HG02852 (cell line): ENCODE measurements around the gene TXNIP.

Source experiments
- ATAC-seq: cut with Tn5 transposase; IDR thresholded peaks from one replicate; pipeline ENCODE4 v1.9.1; 2021; ENCODE audit warnings: mild to moderate bottlenecking, moderate library complexity; ENCODE audit not compliant: unreplicated experiment

The TXNIP gene

DNA sequence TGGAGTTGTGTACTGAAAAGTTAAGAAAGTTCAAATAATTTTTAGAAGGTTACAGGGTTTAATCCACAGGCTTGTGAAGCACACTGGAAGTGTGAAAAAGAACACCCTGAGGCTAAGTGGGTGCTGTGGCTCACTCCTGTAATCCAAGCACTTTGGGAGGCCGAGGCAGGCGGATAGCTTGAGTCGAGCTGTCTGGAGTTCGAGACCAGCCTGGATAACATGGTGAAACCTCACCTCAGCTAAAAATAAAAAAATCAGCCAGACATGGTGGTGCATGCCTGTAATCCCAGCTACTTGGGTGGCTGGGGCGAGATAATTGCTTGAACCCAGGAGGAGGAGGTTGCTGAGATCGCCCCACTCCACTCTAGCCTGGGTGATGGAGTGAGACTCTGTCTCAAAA is 9.8 kb downstream of the TXNIP start:
- no peak for ATAC-seq

DNA sequence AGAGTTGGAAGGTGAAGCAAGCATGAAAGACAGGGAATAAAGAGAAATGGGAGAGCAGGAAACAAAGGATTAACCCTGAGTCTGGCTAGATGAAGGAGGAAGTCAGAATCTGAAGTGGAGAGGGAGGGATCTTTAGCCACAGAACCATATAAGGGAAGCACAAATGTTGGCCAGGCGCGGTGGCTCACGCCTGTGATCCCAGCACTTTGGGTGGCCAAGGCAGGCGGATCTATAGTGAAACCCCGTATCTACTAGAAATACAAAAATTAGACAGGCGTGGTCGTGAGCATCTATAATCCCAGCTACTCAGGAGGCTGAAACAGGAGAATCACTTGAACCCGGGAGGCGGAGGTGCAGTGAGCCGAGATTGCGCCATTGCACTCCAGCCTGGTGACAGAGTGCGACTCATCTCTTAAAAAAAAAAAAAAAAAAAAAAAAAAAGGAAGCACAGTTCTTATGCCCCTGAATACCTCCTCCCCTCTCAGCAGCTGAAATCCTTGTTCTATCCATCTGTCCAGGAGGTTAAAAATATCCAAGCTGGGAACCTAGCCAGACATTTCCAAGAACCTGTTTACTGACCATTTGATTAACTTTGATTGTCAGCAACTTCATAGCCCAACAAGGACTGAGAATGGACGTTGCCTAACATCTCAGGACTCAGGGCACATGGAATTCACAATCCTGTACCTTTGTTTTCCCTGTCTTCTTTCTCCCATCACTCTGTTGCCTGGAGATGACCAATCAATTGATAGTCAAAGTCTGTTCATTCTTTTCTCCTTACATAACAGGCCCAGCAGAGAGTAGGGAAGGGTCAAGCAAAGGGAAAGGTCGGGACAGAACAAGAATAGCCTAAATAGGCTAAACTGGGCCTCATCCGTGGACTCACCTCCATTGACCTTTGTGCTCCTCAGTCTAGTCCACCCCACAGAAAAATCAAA is 10.6 kb downstream of the TXNIP start:
- ATAC-seq, result no peak

GRCh38 chr1:145985129-145985501 is 11.3 kb downstream of the TXNIP start:
- no peak for ATAC-seq

DNA sequence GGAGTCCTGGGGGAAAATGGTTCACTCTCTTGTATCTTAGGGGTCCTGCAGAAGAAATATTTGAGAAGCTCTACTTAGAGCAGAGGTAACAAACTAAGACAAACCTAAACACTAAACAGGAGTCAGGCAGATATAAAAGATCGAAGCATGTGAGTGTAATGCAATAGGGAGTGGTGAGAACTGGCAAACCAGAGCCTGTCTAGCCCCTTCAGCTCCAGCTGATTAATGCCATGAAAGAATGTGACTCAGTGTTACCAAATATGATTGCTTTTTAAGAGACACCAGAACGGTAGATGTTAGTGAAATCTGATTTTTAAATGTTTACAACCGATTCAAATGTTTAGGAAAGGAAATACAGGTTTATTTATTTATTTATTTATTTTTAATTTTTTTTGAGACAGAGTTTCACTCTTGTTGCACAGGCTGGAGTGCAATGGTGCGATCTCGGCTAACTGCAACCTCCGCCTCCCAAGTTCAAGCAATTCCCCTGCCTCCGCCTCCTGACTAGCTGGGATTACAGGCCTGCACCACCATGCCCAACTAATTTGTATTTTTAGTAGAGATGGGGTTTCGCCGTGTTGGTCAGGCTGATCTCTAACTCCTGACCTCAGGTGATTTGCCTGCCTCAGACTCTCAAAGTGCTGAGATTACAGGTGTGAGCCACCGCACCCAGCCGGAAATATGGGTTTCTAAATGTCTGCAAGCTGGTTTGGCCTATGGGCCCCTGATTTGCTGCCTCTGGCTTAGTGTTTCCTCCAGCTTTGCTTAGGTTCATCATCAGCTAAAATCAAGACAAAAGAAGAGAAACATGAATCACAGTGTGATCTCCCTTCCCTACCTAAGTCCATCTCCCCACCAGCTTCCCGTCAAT is 12.2 kb downstream of the TXNIP start:
- no peak for ATAC-seq

GRCh38 chr1:145983206-145983675 is 13.1 kb downstream of the TXNIP start:
- ATAC-seq, result no peak

DNA sequence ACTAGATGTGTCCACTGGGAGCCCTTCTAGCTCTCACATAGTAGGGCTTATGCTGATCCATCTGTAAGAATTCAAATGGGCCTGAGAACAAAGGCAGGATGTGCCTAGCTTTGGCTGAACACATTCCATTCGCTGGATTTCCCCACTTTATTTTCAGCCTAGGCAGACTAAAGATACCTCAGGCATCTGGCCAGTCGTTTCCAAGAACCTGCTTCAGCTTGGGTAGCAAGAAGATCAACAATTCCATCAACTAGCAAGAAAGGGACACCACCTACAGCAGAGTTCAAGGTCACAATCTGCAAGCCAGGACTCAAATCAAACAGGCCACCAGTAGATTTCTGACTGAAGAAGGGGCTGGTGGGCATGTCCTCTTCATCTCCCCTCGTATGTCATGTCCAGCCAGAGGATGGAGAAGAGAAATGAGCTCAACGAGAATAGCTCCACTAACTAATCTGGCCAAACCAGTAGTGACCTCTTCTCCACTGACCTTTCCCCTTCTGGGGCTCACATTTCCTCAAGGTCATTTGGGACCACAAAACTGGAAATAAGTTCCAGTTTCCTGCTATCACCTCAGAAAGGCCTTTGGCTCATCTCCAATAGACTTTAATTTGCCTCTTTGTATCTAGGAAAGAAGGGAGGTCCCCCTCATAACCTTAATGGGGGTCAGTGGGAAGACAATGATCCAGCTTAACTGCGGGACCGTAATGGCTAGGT is 14.2 kb downstream of the TXNIP start:
- ATAC-seq, result no peak

DNA sequence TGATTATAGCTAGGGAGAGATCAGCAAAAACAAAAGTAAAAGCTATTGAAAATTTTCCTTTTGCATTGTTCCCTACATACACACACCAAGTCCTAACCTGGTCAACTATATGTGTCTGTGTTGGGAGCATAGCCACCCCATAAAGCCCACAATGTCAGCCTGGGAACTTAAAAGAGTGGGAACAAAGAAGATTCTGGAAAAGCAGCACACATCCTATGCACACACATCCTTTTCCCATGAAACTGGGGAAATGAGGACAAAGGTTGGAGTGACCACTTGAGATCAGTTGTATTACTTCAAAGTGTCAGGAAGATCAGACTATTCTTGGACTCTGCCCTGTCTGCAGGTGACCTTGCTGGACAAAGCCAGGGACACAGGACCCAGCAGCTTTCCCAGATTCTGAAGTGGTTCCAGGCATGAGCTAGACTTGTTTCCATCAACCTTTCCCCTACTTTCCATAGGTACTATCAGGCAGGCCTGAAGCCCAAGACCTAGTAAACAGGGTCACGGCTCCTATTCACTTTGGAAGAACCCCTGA is 15.9 kb downstream of the TXNIP start:
- no peak for ATAC-seq

- no peak for ATAC-seq
These were observed 16.5 kb downstream of the TXNIP start for GRCh38 chr1:145979746-145980456.

- peak; percentile 89 for ATAC-seq
These were observed 17.3 kb downstream of the TXNIP start for GRCh38 chr1:145978854-145979745.

GRCh38 chr1:145978471-145978853 is 17.9 kb downstream of the TXNIP start:
- no peak for ATAC-seq

DNA sequence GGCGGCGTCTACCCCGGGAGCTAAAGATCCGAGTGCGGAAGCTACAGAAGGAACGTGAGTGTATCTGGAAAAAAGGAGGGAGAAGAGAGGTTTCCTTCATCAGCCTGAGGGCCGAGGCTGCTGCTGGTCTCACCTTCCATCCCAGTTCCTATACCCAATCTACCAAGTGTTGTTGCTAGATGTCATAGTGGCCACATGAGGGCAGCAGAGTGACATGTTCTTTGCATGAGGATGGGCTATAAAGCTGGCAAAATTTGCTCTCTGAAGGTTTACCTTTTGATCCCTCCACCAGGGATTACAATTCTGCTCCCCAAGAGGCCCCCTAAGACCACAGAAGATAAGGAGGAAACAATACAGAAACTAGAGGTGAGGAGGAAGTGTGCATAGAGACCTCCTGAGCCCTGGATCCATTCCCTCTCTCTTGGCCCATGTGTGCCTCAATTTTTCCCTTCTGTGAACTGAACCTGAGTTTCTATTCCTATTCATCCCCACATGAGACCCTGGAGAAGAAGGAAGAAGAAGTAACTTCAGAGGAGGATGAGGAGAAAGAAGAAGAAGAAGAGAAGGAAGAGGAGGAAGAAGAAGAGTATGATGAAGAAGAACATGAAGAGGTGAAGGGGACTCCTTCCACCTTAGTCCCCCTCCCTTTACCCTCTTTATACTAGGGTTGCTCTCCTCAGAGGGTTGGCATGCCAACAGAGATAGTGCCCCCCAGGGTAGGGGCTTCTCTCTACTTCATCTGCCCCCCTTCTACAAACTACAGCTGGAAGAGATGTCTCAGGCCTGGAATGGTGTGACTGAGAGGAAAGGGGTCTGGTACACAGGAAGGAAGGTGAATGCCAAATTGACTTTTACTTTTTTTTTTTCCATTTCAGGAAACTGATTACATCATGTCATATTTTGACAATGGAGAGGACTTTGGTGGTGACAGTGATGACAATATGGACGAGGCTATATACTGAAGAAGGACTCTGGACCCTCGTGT is 18.6 kb downstream of the TXNIP start:
- no peak for ATAC-seq

- ATAC-seq, result no peak
These were observed 19.4 kb downstream of the TXNIP start for GRCh38 chr1:145977016-145977415.

DNA sequence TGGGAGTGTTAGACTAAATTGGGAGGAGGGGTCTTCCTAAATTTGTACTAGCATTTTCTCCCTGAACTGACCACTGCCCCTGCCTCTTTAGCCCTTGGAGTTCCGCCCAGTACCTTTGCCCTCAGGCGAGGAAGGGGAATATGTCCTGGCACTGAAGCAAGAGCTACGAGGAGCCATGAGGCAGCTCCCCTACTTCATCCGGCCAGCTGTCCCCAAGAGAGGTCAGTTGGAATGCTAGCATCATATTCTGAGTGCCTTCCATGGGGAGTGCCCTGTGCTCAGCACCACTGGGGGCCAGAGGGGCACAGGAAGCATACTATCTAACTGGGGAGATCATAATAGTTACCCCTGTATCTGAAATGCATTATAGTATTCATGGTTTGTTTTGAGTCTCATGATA is 21.2 kb downstream of the TXNIP start:
- no peak for ATAC-seq

DNA sequence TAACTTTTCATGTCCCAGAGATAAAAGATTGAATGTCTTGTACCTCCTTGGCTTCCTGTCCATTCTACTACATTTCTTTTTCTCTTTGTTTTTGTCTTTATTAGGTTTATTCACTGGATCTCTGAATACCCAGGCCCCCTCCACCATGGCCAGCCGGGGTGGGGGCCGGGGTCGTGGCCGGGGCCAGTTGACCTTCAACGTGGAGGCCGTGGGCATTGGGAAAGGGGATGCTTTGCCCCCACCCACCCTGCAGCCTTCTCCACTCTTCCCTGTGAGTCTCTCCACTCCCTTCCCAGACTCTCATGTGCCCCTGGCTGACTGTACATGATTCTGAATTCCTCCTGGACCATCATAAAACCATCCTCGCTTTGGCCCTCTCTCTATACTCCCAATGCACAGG is 21.7 kb downstream of the TXNIP start:
- ATAC-seq, result no peak

- ATAC-seq, result no peak
These were observed 23.8 kb downstream of the TXNIP start for GRCh38 chr1:145972580-145972979.

DNA sequence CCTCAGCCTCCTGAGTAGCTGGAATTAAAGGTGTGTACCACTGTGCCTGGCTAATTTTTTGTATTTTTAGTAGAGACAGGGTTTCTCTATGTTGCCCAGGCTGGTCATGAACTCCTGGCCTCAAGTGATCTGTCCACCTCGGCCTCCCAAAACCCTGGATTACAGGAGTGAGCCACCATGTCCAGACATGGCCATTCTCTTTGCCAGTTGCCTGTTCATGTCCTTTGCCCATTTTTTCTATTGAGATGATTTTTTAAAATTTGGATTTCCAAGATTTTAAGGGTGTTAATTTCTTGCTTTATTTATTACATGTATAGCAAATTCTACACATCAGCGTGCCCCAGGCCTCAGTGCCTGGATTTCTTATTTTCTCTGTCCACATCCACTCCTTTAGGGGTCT is 29.1 kb downstream of the TXNIP start:
- no peak for ATAC-seq

DNA sequence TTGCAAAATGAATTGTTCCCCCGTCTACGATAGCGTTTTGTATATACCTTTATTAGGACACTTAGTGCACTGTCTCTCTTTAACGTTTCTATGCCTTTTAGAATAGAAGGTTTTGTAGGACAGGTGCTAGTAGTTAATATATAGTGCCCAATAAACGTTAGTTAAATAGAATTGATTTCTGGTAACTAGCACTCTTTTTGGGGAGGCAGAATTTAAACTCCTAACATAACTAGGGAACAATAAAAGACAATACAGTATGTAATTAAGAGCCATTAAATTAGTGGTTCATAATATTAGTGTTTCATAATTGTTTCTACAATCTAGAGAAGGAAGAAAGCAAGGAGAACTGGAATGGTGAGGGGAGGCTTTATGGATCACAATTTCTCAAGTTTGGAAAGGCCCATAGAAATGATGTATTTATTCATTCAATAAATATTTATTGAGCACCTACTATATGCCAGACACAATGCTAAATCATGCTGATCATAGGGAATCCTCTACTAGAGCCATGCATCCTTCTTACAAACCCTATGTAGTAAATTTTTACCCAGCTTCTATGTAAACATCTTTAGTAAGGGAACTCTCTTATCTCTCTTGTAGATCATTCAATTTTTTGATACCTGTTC is 31.1 kb downstream of the TXNIP start:
- no peak for ATAC-seq
